ENCODE results near the gene PTPRE.

The PTPRE gene

GRCh38 chr10:128061306-128062300, 154.7 kb downstream of the PTPRE start:
- Histone ChIP-seq H3K27me3 (ENCODE audit: insufficient read depth, low read length) (no peaks in the 10 kb centered on the region), H3K4me3 (ENCODE audit: low read length) (no peak overlapping the region), H3K36me3 (ENCODE audit: insufficient read depth, low read length) (no peaks in the 10 kb centered on the region), H3K27ac (ENCODE audit: low read depth, low read length) (no peak overlapping the region), H3K9me3 (ENCODE audit: insufficient read depth, low read depth, low read length) (no peaks in the 10 kb centered on the region), H3K9ac (ENCODE audit: low read depth, low read length) (no peak overlapping the region), H3K4me1 (ENCODE audit: insufficient read depth, low read length) (peaks cover 21% of the 10 kb centered on the region)
- 82% methylated on average over 14 of the region's 14 CpGs for WGBS

- Histone ChIP-seq H3K36me3 (ENCODE audit: insufficient read depth, low read length) (no peaks in the 10 kb centered on the region), H3K4me3 (ENCODE audit: low read length) (no peak overlapping the region)
These were observed 155.5 kb downstream of the PTPRE start for GRCh38 chr10:128062331-128062880.

DNA sequence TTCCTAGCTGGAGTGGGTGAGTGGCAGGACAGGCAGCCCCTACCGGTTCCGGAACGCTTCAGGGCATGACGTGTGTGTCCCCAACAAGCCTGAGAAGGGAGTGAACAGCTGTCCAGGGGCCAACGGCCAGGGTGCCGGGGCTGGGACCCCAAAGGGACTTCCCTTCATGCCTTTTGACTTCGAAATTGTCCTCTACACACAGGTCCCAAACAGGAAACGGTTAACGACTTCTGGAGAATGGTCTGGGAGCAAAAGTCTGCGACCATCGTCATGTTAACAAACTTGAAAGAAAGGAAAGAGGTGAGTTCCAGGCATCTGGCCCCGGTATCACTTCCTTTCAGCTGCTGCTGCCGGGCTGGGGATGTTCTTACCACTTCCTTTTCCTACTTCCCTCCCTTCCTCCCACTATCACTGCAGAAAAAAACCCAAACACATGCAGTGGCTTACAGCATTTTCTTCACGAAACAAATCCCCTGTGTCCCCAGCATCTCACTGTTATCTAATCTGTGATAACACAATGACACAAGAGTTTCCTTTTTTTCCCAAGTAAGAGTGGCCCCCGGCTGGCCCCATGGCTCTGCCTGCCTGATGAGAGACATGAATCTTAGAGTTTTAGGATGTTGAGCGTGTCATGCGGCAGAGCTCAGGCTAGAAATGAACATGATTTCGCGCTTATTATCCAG, 156.1 kb downstream of the PTPRE start:
- Histone ChIP-seq H3K9me3 (ENCODE audit: insufficient read depth, low read depth, low read length) (no peaks in the 10 kb centered on the region), H3K4me3 (ENCODE audit: low read length) (no peak overlapping the region), H3K27me3 (ENCODE audit: insufficient read depth, low read length) (no peaks in the 10 kb centered on the region), H3K9ac (ENCODE audit: low read depth, low read length) (no peak overlapping the region), H3K4me1 (ENCODE audit: insufficient read depth, low read length) (peaks cover 21% of the 10 kb centered on the region), H3K36me3 (ENCODE audit: insufficient read depth, low read length) (no peaks in the 10 kb centered on the region), H3K27ac (ENCODE audit: low read depth, low read length) (no peak overlapping the region)
- 77% methylated on average over 19 of the region's 19 CpGs for WGBS

More at GRCh38 chr10:128062331-128062880, 155.5 kb downstream of the PTPRE start:
- Histone ChIP-seq H3K9me3 (ENCODE audit: insufficient read depth, low read depth, low read length) (no peaks in the 10 kb centered on the region), H3K27ac (ENCODE audit: low read depth, low read length) (no peak overlapping the region), H3K9ac (ENCODE audit: low read depth, low read length) (no peak overlapping the region), H3K27me3 (ENCODE audit: insufficient read depth, low read length) (no peaks in the 10 kb centered on the region), H3K4me1 (ENCODE audit: insufficient read depth, low read length) (peaks cover 21% of the 10 kb centered on the region)
- 56% methylated on average over 11 of the region's 11 CpGs for WGBS

GRCh38 chr10:128063736-128064107, 156.8 kb downstream of the PTPRE start:
- 90% methylated on average over 7 of the region's 7 CpGs for WGBS

GRCh38 chr10:128064108-128064969, 157.4 kb downstream of the PTPRE start:
- Histone ChIP-seq H3K27me3 (ENCODE audit: insufficient read depth, low read length) (no peaks in the 10 kb centered on the region), H3K4me3 (ENCODE audit: low read length) (no peak overlapping the region), H3K36me3 (ENCODE audit: insufficient read depth, low read length) (no peaks in the 10 kb centered on the region), H3K27ac (ENCODE audit: low read depth, low read length) (no peak overlapping the region), H3K9me3 (ENCODE audit: insufficient read depth, low read depth, low read length) (no peaks in the 10 kb centered on the region), H3K9ac (ENCODE audit: low read depth, low read length) (no peak overlapping the region), H3K4me1 (ENCODE audit: insufficient read depth, low read length) (peaks cover 21% of the 10 kb centered on the region)
- 90% methylated on average over 11 of the region's 11 CpGs for WGBS

More at GRCh38 chr10:128063736-128064107, 156.8 kb downstream of the PTPRE start:
- Histone ChIP-seq H3K4me3 (ENCODE audit: low read length) (no peak overlapping the region), H3K9ac (ENCODE audit: low read depth, low read length) (no peak overlapping the region), H3K27me3 (ENCODE audit: insufficient read depth, low read length) (no peaks in the 10 kb centered on the region), H3K4me1 (ENCODE audit: insufficient read depth, low read length) (peaks cover 21% of the 10 kb centered on the region), H3K27ac (ENCODE audit: low read depth, low read length) (no peak overlapping the region), H3K36me3 (ENCODE audit: insufficient read depth, low read length) (no peaks in the 10 kb centered on the region), H3K9me3 (ENCODE audit: insufficient read depth, low read depth, low read length) (no peaks in the 10 kb centered on the region)

- no peaks in the 10 kb centered on the region for H3K36me3 ChIP-seq (ENCODE audit: insufficient read depth, low read length)
These were observed 158.2 kb downstream of the PTPRE start for GRCh38 chr10:128064970-128065580.

GRCh38 chr10:128065881-128066534, 159.1 kb downstream of the PTPRE start:
- no peaks in the 10 kb centered on the region for H3K9me3 ChIP-seq (ENCODE audit: insufficient read depth, low read depth, low read length)
- H3K9ac ChIP-seq (ENCODE audit: low read depth, low read length) = no peak overlapping the region
- H3K36me3 ChIP-seq (ENCODE audit: insufficient read depth, low read length) = no peaks in the 10 kb centered on the region
- whole genome bisulfite sequencing = 97% methylated on average over 13 of the region's 13 CpGs
- H3K4me1 ChIP-seq (ENCODE audit: insufficient read depth, low read length) = peaks cover 21% of the 10 kb centered on the region
- no peak overlapping the region for H3K27ac ChIP-seq (ENCODE audit: low read depth, low read length)
- H3K4me3 ChIP-seq (ENCODE audit: low read length) = no peak overlapping the region
- H3K27me3 ChIP-seq (ENCODE audit: insufficient read depth, low read length) = 0 out of 2 replicates have a peak, but pooled peaks cover 7% of the 10 kb centered on the region

More at GRCh38 chr10:128064970-128065580, 158.2 kb downstream of the PTPRE start:
- no peak overlapping the region for H3K27ac ChIP-seq (ENCODE audit: low read depth, low read length)
- WGBS = 92% methylated on average over 17 of the region's 17 CpGs
- peaks cover 21% of the 10 kb centered on the region for H3K4me1 ChIP-seq (ENCODE audit: insufficient read depth, low read length)
- 0 out of 2 replicates have a peak, but pooled peaks cover 3% of the 10 kb centered on the region for H3K27me3 ChIP-seq (ENCODE audit: insufficient read depth, low read length)
- H3K4me3 ChIP-seq (ENCODE audit: low read length) = no peak overlapping the region
- H3K9ac ChIP-seq (ENCODE audit: low read depth, low read length) = no peak overlapping the region
- no peaks in the 10 kb centered on the region for H3K9me3 ChIP-seq (ENCODE audit: insufficient read depth, low read depth, low read length)

DNA sequence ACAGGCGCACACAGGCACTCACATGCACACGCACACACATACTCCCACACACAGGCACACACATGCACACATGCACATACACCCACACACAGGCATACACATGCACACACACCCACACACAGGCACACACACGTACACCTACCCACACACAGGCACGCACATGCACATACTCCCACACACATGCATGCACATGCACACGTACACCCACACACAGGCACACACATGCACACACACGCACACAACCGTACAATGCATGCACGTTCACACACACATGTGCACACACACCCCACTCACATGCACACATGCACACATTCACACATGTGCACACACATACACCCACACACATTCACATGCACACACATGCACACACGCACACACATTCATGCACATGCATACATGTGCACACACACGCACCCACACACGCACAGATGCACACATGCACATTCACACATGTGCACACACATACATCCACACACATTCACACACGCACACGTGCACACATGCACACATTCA, 160.0 kb downstream of the PTPRE start:
- H3K27me3 ChIP-seq (ENCODE audit: insufficient read depth, low read length) = 0 out of 2 replicates have a peak, but pooled peaks cover 7% of the 10 kb centered on the region
- no peaks in the 10 kb centered on the region for H3K36me3 ChIP-seq (ENCODE audit: insufficient read depth, low read length)
- H3K9me3 ChIP-seq (ENCODE audit: insufficient read depth, low read depth, low read length) = no peaks in the 10 kb centered on the region
- H3K9ac ChIP-seq (ENCODE audit: low read depth, low read length) = no peak overlapping the region
- H3K4me3 ChIP-seq (ENCODE audit: low read length) = no peak overlapping the region
- 85% methylated on average over 13 of the region's 13 CpGs for WGBS
- H3K4me1 ChIP-seq (ENCODE audit: insufficient read depth, low read length) = peaks cover 21% of the 10 kb centered on the region
- no peak overlapping the region for H3K27ac ChIP-seq (ENCODE audit: low read depth, low read length)

GRCh38 chr10:128067691-128068397, 160.9 kb downstream of the PTPRE start:
- H3K9me3 ChIP-seq (ENCODE audit: insufficient read depth, low read depth, low read length) = no peaks in the 10 kb centered on the region
- 0 out of 2 replicates have a peak, but pooled peaks cover 7% of the 10 kb centered on the region for H3K27me3 ChIP-seq (ENCODE audit: insufficient read depth, low read length)
- H3K27ac ChIP-seq (ENCODE audit: low read depth, low read length) = no peak overlapping the region
- H3K36me3 ChIP-seq (ENCODE audit: insufficient read depth, low read length) = no peaks in the 10 kb centered on the region
- H3K9ac ChIP-seq (ENCODE audit: low read depth, low read length) = no peak overlapping the region
- no peak overlapping the region for H3K4me3 ChIP-seq (ENCODE audit: low read length)
- peaks cover 11% of the 10 kb centered on the region for H3K4me1 ChIP-seq (ENCODE audit: insufficient read depth, low read length)
- WGBS = 95% methylated on average over 25 of the region's 25 CpGs
